Stomach (tissue), 9 donors: ENCODE results near the gene ANKRD6. TPM values are rescaled to one million over a fixed set of nuclear protein-coding genes. Genes with fewer than 3 reads are reported as not detected.

ENCODE experiments used
- DNase-seq, 2 donors: peaks; one replicate each; pipeline versions ENCODE4 v3.0.0 to v3.0.0-alpha.2; 2013 to 2019
- H3K27ac ChIP-seq, 5 donors: fragments of 200-600 bp in 4 of 5; sonication (generic) in 4 of 5; one replicate each; pipeline ENCODE4 v1.5.1; 2013 to 2019; ENCODE audit warnings: mild to moderate bottlenecking in 1 of 5, moderate library complexity in 1 of 5
- H3K27me3 ChIP-seq, 3 donors: fragments of 200-600 bp; sonication (generic); one replicate each; pipeline ENCODE4 v1.5.1; 2017 to 2019; ENCODE audit warnings: mixed run types in 1 of 3
- H3K36me3 ChIP-seq, 4 donors: fragments of 200-600 bp; sonication (generic); 1 replicate in 3 of 4; 2 replicates in 1 of 4; pipeline ENCODE4 v1.5.1; 2016 to 2019
- H3K4me1 ChIP-seq, 4 donors: fragments of 200-600 bp; sonication (generic); one replicate each; pipeline ENCODE4 v1.5.1; 2016 to 2019
- H3K4me3 ChIP-seq, 4 donors: fragments of 200-600 bp; sonication (generic) in 3 of 4; one replicate each; pipeline ENCODE4 v1.5.1; 2016 to 2019; ENCODE audit warnings: mild to moderate bottlenecking in 1 of 4
- H3K9me3 ChIP-seq, 4 donors: fragments of 200-600 bp; sonication (generic); one replicate each; pipeline ENCODE4 v1.5.1; 2016 to 2019
- EP300 ChIP-seq: sonication (generic); formaldehyde crosslinking; IDR thresholded peaks from one replicate; pipeline ENCODE4 v1.6.1; 2017; ENCODE audit warnings: antibody characterized with exemption
- POLR2A ChIP-seq, 4 donors: fragments of 450-650 bp; IDR thresholded peaks; one replicate each; pipeline ENCODE4 v1.6.1; 2016; ENCODE audit warnings: antibody characterized with exemption in 4 of 4, control low read depth in 2 of 4, mild to moderate bottlenecking in 1 of 4, moderate library complexity in 1 of 4
- POLR2AphosphoS5 ChIP-seq, 3 donors: sonication (generic); formaldehyde crosslinking; IDR thresholded peaks; one replicate each; pipeline ENCODE4 v1.6.1; 2016; ENCODE audit warnings: antibody characterized with exemption in 3 of 3
- WGBS, 5 donors: extraction: QIAGEN DNeasy Blood & Tissue Kit in 3 of 5; methylation state at CpG; one replicate each; pipeline versions ENCODE4 v1.1.5 to v1.1.7; 2013 to 2018; 5-methylcytosine and 5-hydroxymethylcytosine counted together
- intact Hi-C: fragments of 100-400 bp; cut with DNase I; formaldehyde crosslinking; loops from one replicate; pipeline ENCODE4 v1.15.1; 2023; ENCODE audit warnings: low total_unique reads
- polyA plus RNA-seq, 3 donors: library from polyadenylated mRNA; stranded (reverse); fragments of 200-250 nt; gene quantifications; one replicate each; pipeline ENCODE4 v1.2.3, GENCODE V29; 2013
- total RNA-seq, 5 donors: library from RNA; depleted of rRNA; stranded (reverse); fragments of >200 nt; gene quantifications; one replicate each; pipeline versions ENCODE4 v1.1.0 to v1.2.3, GENCODE V29; 2014 to 2016
- TF ChIP-seq, protein P1 (sequence below), 7 experiments: fragments of 450-650 bp in 4 of 7; fragments of 200-600 bp in 3 of 7; sonication (generic) in 3 of 7; IDR thresholded peaks; one replicate each; pipeline ENCODE4 v1.5.1; 2016 to 2019; ENCODE audit warnings: antibody characterized with exemption in 7 of 7, control low read depth in 2 of 7, mild to moderate bottlenecking in 1 of 7
- donor health status: healthy with polysubstance abuse.
- donor health status: Bipolar disorder and iron deficiency.
- donor health status: healthy.

ANKRD6 gene
- total and polyA plus RNA-seq, 8 donors, result 2.1 to 145 (median 6.1) TPM

GRCh38 chr6:89566930-89567629, 134.1 kb downstream of the ANKRD6 start:
- peak in 1 of 2 donors; percentile 19 for DNase-seq
- 90 to 92% (median 91%) methylated on average over 16 of the region's 16 CpGs for WGBS, 5 donors
- intact Hi-C loops, result no loop called here
- peaks cover 0 to 16% (median 10%) of the 10 kb centered on the region in 4 donors for H3K4me1 ChIP-seq
- TF ChIP-seq POLR2AphosphoS5 (IDR thresholded peaks at IDR 0.05) (no peak), EP300 (no peak), POLR2A (IDR thresholded peaks at IDR 0.05) (no peak)
- TF ChIP-seq, protein P1, sequence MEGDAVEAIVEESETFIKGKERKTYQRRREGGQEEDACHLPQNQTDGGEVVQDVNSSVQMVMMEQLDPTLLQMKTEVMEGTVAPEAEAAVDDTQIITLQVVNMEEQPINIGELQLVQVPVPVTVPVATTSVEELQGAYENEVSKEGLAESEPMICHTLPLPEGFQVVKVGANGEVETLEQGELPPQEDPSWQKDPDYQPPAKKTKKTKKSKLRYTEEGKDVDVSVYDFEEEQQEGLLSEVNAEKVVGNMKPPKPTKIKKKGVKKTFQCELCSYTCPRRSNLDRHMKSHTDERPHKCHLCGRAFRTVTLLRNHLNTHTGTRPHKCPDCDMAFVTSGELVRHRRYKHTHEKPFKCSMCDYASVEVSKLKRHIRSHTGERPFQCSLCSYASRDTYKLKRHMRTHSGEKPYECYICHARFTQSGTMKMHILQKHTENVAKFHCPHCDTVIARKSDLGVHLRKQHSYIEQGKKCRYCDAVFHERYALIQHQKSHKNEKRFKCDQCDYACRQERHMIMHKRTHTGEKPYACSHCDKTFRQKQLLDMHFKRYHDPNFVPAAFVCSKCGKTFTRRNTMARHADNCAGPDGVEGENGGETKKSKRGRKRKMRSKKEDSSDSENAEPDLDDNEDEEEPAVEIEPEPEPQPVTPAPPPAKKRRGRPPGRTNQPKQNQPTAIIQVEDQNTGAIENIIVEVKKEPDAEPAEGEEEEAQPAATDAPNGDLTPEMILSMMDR (IDR thresholded peaks at IDR 0.05), result no peak
- H3K36me3 ChIP-seq, result no peaks in the 10 kb centered on the region
- H3K4me3 ChIP-seq, result no peak overlapping the region
- no peaks in the 10 kb centered on the region for H3K27me3 ChIP-seq
- H3K9me3 ChIP-seq, result no peaks in the 10 kb centered on the region
- H3K27ac ChIP-seq, result no peak overlapping the region

- Histone ChIP-seq H3K9me3 (no peaks in the 10 kb centered on the region), H3K27ac (no peak overlapping the region), H3K4me1 (peaks cover 0 to 16% (median 10%) of the 10 kb centered on the region in 4 donors), H3K27me3 (no peaks in the 10 kb centered on the region), H3K36me3 (no peaks in the 10 kb centered on the region), H3K4me3 (no peak overlapping the region)
- 39 to 69% (median 51%) methylated on average over 6 of the region's 6 CpGs for WGBS, 5 donors
- no peak for TF ChIP-seq POLR2A (IDR thresholded peaks at IDR 0.05)
- no peak for TF ChIP-seq EP300
- no peak for TF ChIP-seq POLR2AphosphoS5 (IDR thresholded peaks at IDR 0.05)
- TF ChIP-seq, protein P1 (IDR thresholded peaks at IDR 0.05), result no peak
- intact Hi-C loops, result no loop called here
- DNase-seq, result no peak
Measured at GRCh38 chr6:89567630-89568390, 134.9 kb downstream of the ANKRD6 start.

DNA sequence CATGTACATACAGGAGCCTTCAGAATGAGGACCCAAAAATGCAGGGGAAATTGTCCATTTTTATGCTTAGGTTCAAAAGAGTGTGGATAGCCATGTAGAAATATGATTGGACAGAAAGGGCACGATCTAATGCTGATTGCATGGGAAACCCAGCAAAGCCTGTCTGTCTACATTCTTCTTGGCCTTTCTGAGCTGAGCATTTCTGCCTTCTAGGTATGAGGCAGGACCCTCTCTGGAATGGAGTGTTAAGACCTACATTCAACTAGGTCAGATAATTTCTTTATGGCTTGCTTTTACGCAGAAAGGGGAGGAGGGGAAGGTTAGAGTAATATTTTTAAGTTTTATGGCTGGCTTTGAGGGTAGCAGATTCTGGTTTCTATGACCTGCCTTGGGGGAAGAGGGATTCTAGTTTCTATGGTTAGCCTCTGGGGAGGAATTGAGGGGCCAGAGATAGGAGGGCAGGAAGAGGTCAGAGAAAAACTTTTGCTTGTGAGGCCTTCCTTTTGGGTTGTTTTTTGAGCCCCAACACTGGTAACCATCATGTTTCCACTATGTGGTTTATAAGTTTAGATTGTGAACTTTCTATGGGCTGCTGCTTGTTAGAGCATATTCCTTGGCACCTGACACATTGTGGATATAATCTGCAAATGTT, 142.1 kb downstream of the ANKRD6 start:
- Histone ChIP-seq H3K36me3 (no peaks in the 10 kb centered on the region), H3K9me3 (no peaks in the 10 kb centered on the region), H3K27me3 (no peaks in the 10 kb centered on the region), H3K4me1 (no peaks in the 10 kb centered on the region), H3K4me3 (no peak overlapping the region), H3K27ac (no peak overlapping the region)
- no peak for DNase-seq
- WGBS, 5 donors, result 55 to 85% (median 64%) methylated on average over 2 of the region's 2 CpGs
- TF ChIP-seq POLR2AphosphoS5 (IDR thresholded peaks at IDR 0.05) (no peak), EP300 (no peak), POLR2A (IDR thresholded peaks at IDR 0.05) (no peak)
- TF ChIP-seq, protein P1 (IDR thresholded peaks at IDR 0.05), result no peak
- intact Hi-C loops, result no loop called here

GRCh38 chr6:89575562-89575960, 142.6 kb downstream of the ANKRD6 start:
- no peak for DNase-seq
- H3K4me1 ChIP-seq, result no peaks in the 10 kb centered on the region
- no peaks in the 10 kb centered on the region for H3K9me3 ChIP-seq
- H3K27me3 ChIP-seq, result no peaks in the 10 kb centered on the region
- intact Hi-C loops, result no loop called here
- H3K27ac ChIP-seq, result no peak overlapping the region
- H3K36me3 ChIP-seq, result no peaks in the 10 kb centered on the region
- TF ChIP-seq, protein P1 (IDR thresholded peaks at IDR 0.05), result no peak
- TF ChIP-seq EP300 (no peak), POLR2A (IDR thresholded peaks at IDR 0.05) (no peak), POLR2AphosphoS5 (IDR thresholded peaks at IDR 0.05) (no peak)
- WGBS, 5 donors, result 92 to 98% (median 96%) methylated on average over 2 of the region's 2 CpGs
- H3K4me3 ChIP-seq, result no peak overlapping the region
